NCI-H446 (cell line): ENCODE data around the gene NANP.
"Not testable (repeated sequence)": the region's sequence is repeated elsewhere in the genome, so short reads cannot be mapped to it uniquely, and the experiment has no call there.

ENCODE experiments used
- DNase-seq, 2 experiments: peaks; one replicate each; lab custom pipeline; 2025; lab: John Stamatoyannopoulos, UW

Gene NANP

GRCh38 chr20:25606094-25606695 lies 17.6 kb downstream of the NANP start:
- DNase-seq, result no peak

GRCh38 chr20:25605148-25605547 lies 18.7 kb downstream of the NANP start:
- no peak for DNase-seq

GRCh38 chr20:25604611-25605010 lies 19.2 kb downstream of the NANP start:
- no peak for DNase-seq

GRCh38 chr20:25602914-25603309 lies 20.9 kb downstream of the NANP start:
- not testable (repeated sequence) for DNase-seq

GRCh38 chr20:25602191-25602913 lies 21.5 kb downstream of the NANP start:
- not testable (repeated sequence) for DNase-seq

GRCh38 chr20:25601659-25602058 lies 22.2 kb downstream of the NANP start:
- DNase-seq, result no peak

- no peak for DNase-seq
These were observed 23.2 kb downstream of the NANP start for GRCh38 chr20:25600632-25601031.

GRCh38 chr20:25592135-25592852 lies 31.5 kb downstream of the NANP start:
- DNase-seq, result peak in 1 of 2 experiments; percentile 53

- DNase-seq, result not testable (repeated sequence)
These were observed 33.0 kb downstream of the NANP start for GRCh38 chr20:25590778-25591177.

- no peak for DNase-seq
These were observed 35.3 kb downstream of the NANP start for GRCh38 chr20:25588491-25588890.

- DNase-seq, result no peak
These were observed 36.3 kb downstream of the NANP start for GRCh38 chr20:25587536-25587935.

GRCh38 chr20:25586877-25587276 lies 36.9 kb downstream of the NANP start:
- DNase-seq, result no peak

GRCh38 chr20:25584905-25585704 lies 38.7 kb downstream of the NANP start, which contains the start of gene NINL:
Gene NINL (minus strand): TSS chr20:25585531. CDS start chr20:25526587, 58,944 bp downstream.
- DNase-seq, result peak in 1 of 2 experiments; percentile 32

GRCh38 chr20:25583607-25584006 lies 40.2 kb downstream of the NANP start:
- DNase-seq, result not testable (repeated sequence)

- no peak for DNase-seq
These were observed 43.1 kb downstream of the NANP start for GRCh38 chr20:25580711-25581110.

GRCh38 chr20:25579081-25579770 lies 44.6 kb downstream of the NANP start:
- no peak for DNase-seq

- DNase-seq, result no peak
These were observed 46.9 kb downstream of the NANP start for GRCh38 chr20:25576783-25577530.

GRCh38 chr20:25574411-25574810 lies 49.4 kb downstream of the NANP start:
- no peak for DNase-seq

GRCh38 chr20:25573288-25574251 lies 50.2 kb downstream of the NANP start:
- DNase-seq, result no peak

GRCh38 chr20:25571817-25572216 lies 52.0 kb downstream of the NANP start:
- DNase-seq, result no peak
